Endometrial microvascular endothelial cells (primary cell): ENCODE results near the gene DAPK2. TPM values are rescaled to one million over a fixed set of nuclear protein-coding genes. Genes with fewer than 3 reads are reported as not detected.

Experiments used
- in situ Hi-C: cut with HindIII; loops from 2 replicates; pipeline ENCODE4 v1.10.0; 2017; ENCODE audit warnings: low sequenced_read_pairs, low pct_unique_long_range_greater_than_20kb; ENCODE audit errors: inconsistent ontology term
- total RNA-seq: library from RNA; depleted of rRNA; stranded (reverse); fragments of >200 nt; gene quantifications from one replicate; pipeline ENCODE4 v1.2.3, GENCODE V29; 2015; ENCODE audit errors: inconsistent ontology term

DAPK2 gene
- total RNA-seq, 1 donor from 2014 or later, result 0.84 TPM

- in situ Hi-C loops, result no loop called here
Observed at GRCh38 chr15:64030123-64030522, 16.2 kb downstream of the DAPK2 start.

GRCh38 chr15:64029633-64030032 lies 16.7 kb downstream of the DAPK2 start:
- in situ Hi-C loops, result no loop called here

GRCh38 chr15:64029110-64029509 lies 17.2 kb downstream of the DAPK2 start:
- in situ Hi-C loops, result no loop called here

- in situ Hi-C loops, result no loop called here
Observed at GRCh38 chr15:64026591-64026990, 19.7 kb downstream of the DAPK2 start.

GRCh38 chr15:64024172-64025050 lies 21.9 kb downstream of the DAPK2 start:
- in situ Hi-C loops, result no loop called here

GRCh38 chr15:64023220-64023619 lies 23.1 kb downstream of the DAPK2 start:
- in situ Hi-C loops, result no loop called here

GRCh38 chr15:64022571-64022970 lies 23.7 kb downstream of the DAPK2 start:
- in situ Hi-C loops, result no loop called here

GRCh38 chr15:64019764-64020163 lies 26.5 kb downstream of the DAPK2 start:
- in situ Hi-C loops, result no loop called here

GRCh38 chr15:64017591-64018163 lies 28.6 kb downstream of the DAPK2 start:
- in situ Hi-C loops, result no loop called here

GRCh38 chr15:64017082-64017588 lies 29.1 kb downstream of the DAPK2 start:
- in situ Hi-C loops, result no loop called here

- in situ Hi-C loops, result no loop called here
Observed at GRCh38 chr15:64016257-64016656, 30.0 kb downstream of the DAPK2 start.

GRCh38 chr15:64014995-64015394 lies 31.3 kb downstream of the DAPK2 start:
- in situ Hi-C loops, result no loop called here

GRCh38 chr15:64013179-64014062 lies 32.9 kb downstream of the DAPK2 start:
- in situ Hi-C loops, result no loop called here

GRCh38 chr15:64011736-64012135 lies 34.5 kb downstream of the DAPK2 start:
- in situ Hi-C loops, result no loop called here

GRCh38 chr15:64010719-64011118 lies 35.6 kb downstream of the DAPK2 start:
- in situ Hi-C loops, result no loop called here

GRCh38 chr15:64009798-64010261 lies 36.5 kb downstream of the DAPK2 start:
- in situ Hi-C loops, result no loop called here

- in situ Hi-C loops, result no loop called here
Observed at GRCh38 chr15:64009241-64009640, 37.0 kb downstream of the DAPK2 start.

GRCh38 chr15:64008177-64008576 lies 38.1 kb downstream of the DAPK2 start:
- in situ Hi-C loops, result no loop called here

GRCh38 chr15:64006642-64007041 lies 39.6 kb downstream of the DAPK2 start:
- in situ Hi-C loops, result no loop called here
